HepG2 (cell line): ENCODE results near the gene PHTF2. TPM values are rescaled to one million over a fixed set of nuclear protein-coding genes. Genes with fewer than 3 reads are reported as not detected.

Source experiments
- ATAC-seq: fragments of 200-7000 bp; cut with Tn5 transposase; 3 replicates; pipeline ENCODE4 v1.9.1; 2020; ENCODE audit warnings: mild to moderate bottlenecking, moderate library complexity
- BruUV-seq: library from RNA; stranded (reverse); fragments of 400-500 nt; replicated peaks from 2 replicates; lab custom pipeline; 2021; lab: Mats Ljungman, UMichigan
- CTCF ChIA-PET: fragments of 300-600 bp; formaldehyde crosslinking; extraction: SDS; loops from one replicate; lab custom pipeline; 2021; ENCODE audit warnings: low total read pairs, inconsistent platforms, low intra/inter-chr PET ratio; lab: Yijun Ruan, JAX
- POLR2A ChIA-PET: fragments of 350-600 bp; sonication (Branson Sonifier 250); formaldehyde crosslinking; loops from one replicate; lab custom pipeline; 2020; ENCODE audit warnings: antibody characterized with exemption, inconsistent platforms; lab: Yijun Ruan, JAX
- DNase-seq: peaks from one replicate; pipeline ENCODE4 v3.0.0-alpha.2; 2015; ENCODE audit warnings: low spot score
- FAIRE-seq: peaks from 3 replicates; lab custom pipeline; 2011; peaks lifted over from hg19 to GRCh38; lab: Jason Lieb, UNC
- H2AFZ ChIP-seq: one replicate; pipeline ENCODE4 v1.6.1; 2011; ENCODE audit warnings: low read length, inconsistent platforms
- H3K27ac ChIP-seq: fragments of 300-600 bp; 3 replicates; pipeline ENCODE4 v1.8.0; 2011; ENCODE audit warnings: mixed run types, mild to moderate bottlenecking, mixed read lengths, low read length, inconsistent platforms; ENCODE audit not compliant: insufficient read depth; ENCODE audit errors: extremely low read length
- H3K27me3 ChIP-seq, 2 experiments: fragments of 200-600 bp in 1 of 2; 2 replicates in 1 of 2; 3 replicates in 1 of 2; pipeline versions ENCODE4 v1.6.0 to v1.8.0; 2011; ENCODE audit warnings: low read length in 2 of 2, mild to moderate bottlenecking in 2 of 2, moderate library complexity in 2 of 2, inconsistent platforms in 1 of 2; ENCODE audit not compliant: insufficient read depth in 2 of 2, control insufficient read depth in 1 of 2
- H3K36me3 ChIP-seq, 2 experiments: fragments of 200-600 bp in 1 of 2; replicated peaks in 1 of 2; 2 replicates in 1 of 2; 3 replicates in 1 of 2; pipeline versions ENCODE4 v1.5.1 to v1.8.0; 2011; ENCODE audit warnings: low read length in 2 of 2, inconsistent platforms in 1 of 2; ENCODE audit not compliant: insufficient read depth in 2 of 2, control insufficient read depth in 1 of 2
- H3K4me1 ChIP-seq: 2 replicates; pipeline ENCODE4 v1.5.1; 2012; ENCODE audit warnings: low read length, inconsistent platforms; ENCODE audit not compliant: insufficient read depth
- H3K4me2 ChIP-seq: 2 replicates; pipeline ENCODE4 v1.6.0; 2011; ENCODE audit warnings: low read depth, low read length, inconsistent platforms
- H3K4me3 ChIP-seq, 3 experiments: fragments of 200-600 bp in 1 of 3; sonication (generic), shearing (Covaris generic) in 1 of 3; replicated peaks in 1 of 3; 2 replicates each; pipeline ENCODE4 v1.5.1; 2011 to 2016; ENCODE audit warnings: low read length in 3 of 3, inconsistent platforms in 2 of 3, low read depth in 2 of 3, mild to moderate bottlenecking in 2 of 3, control low read depth in 1 of 3, mixed read lengths in 1 of 3; ENCODE audit not compliant: insufficient read depth in 1 of 3
- H3K79me2 ChIP-seq: one replicate; pipeline ENCODE4 v1.6.1; 2011; ENCODE audit warnings: low read length, inconsistent platforms; ENCODE audit not compliant: insufficient read depth
- H3K9ac ChIP-seq: 2 replicates; pipeline ENCODE4 v1.6.0; 2011; ENCODE audit warnings: mild to moderate bottlenecking, low read depth, low read length, inconsistent platforms; ENCODE audit not compliant: insufficient read depth
- H3K9me3 ChIP-seq: 2 replicates; pipeline ENCODE4 v1.5.1; 2012; ENCODE audit warnings: mild to moderate bottlenecking, low read length
- H4K20me1 ChIP-seq: 2 replicates; pipeline ENCODE4 v1.6.0; 2011; ENCODE audit warnings: inconsistent platforms, mild to moderate bottlenecking, low read length, moderate library complexity; ENCODE audit not compliant: insufficient read depth
- GZF1 ChIP-seq: sonication (generic); formaldehyde crosslinking; IDR thresholded peaks from 2 replicates; pipeline ENCODE4 v1.5.1; 2020; ENCODE audit warnings: mild to moderate bottlenecking, missing genetic modification reagents
- KLF16 ChIP-seq, 2 experiments: sonication (generic) in 1 of 2; formaldehyde crosslinking in 1 of 2; IDR thresholded peaks; 2 replicates each; pipeline versions ENCODE4 v1.6.1 to v1.8.0; 2016 to 2023; ENCODE audit warnings: missing genetic modification reagents in 2 of 2, missing compliant biosample characterization in 1 of 2
- NFYC ChIP-seq: IDR thresholded peaks from 2 replicates; pipeline ENCODE4 v1.6.1; 2016; ENCODE audit warnings: missing genetic modification reagents, missing compliant biosample characterization
- TRIM24 ChIP-seq: sonication (generic); formaldehyde crosslinking; IDR thresholded peaks from 2 replicates; pipeline ENCODE4 v1.8.0; 2022; ENCODE audit warnings: mild to moderate bottlenecking, missing genetic modification reagents
- ZNF563 ChIP-seq: sonication (generic); formaldehyde crosslinking; IDR thresholded peaks from 2 replicates; pipeline ENCODE4 v1.8.0; 2022; ENCODE audit warnings: mild to moderate bottlenecking, moderate library complexity, missing genetic modification reagents
- WGBS: methylation state at CpG from one replicate; pipeline ENCODE4 v1.1.6; 2017; ENCODE audit warnings: low lambda C conversion rate; 5-methylcytosine and 5-hydroxymethylcytosine counted together
- in situ Hi-C: cut with HindIII; loops from 2 replicates; pipeline ENCODE4 v1.10.0; 2017; ENCODE audit warnings: low pct_unique_long_range_greater_than_20kb; ENCODE audit not compliant: extremely low pct_ligation_motif_present
- intact Hi-C: fragments of 100-400 bp; cut with micrococcal nuclease; formaldehyde crosslinking; loops from one replicate; pipeline ENCODE4 v1.10.0; 2022; ENCODE audit not compliant: unreplicated experiment
- polyA plus RNA-seq, 8 experiments: library from polyadenylated mRNA; depleted of rRNA in 3 of 8; stranded (reverse) in 7 of 8; unstranded in 1 of 8; fragments of >200 nt; fragmentation: Illumina TruSeq in 4 of 8; extraction: Trizol in 4 of 8; gene quantifications; 2 replicates each; pipeline versions ENCODE4 v1.2.1 to v1.2.3, GENCODE V29; 2011 to 2016; ENCODE audit warnings: low read depth in 4 of 8, missing spikeins in 1 of 8, mixed read lengths in 1 of 8; ENCODE audit not compliant: insufficient read depth in 1 of 8
- total RNA-seq, 5 experiments: library from RNA; depleted of rRNA; stranded (reverse); fragments of >200 nt; fragmentation: Illumina TruSeq; extraction: Trizol; gene quantifications; 2 replicates each; pipeline ENCODE4 v1.2.3, GENCODE V29; 2016; ENCODE audit warnings: low read depth in 1 of 5
- TF ChIP-seq, protein P1 (sequence below): sonication (generic); formaldehyde crosslinking; IDR thresholded peaks from 2 replicates; pipeline ENCODE4 v1.8.0; 2022; ENCODE audit warnings: missing genetic modification reagents, mild to moderate bottlenecking, inconsistent platforms, borderline replicate concordance
- TF ChIP-seq, protein P2 (sequence below), 2 experiments: sonication (generic) in 1 of 2; formaldehyde crosslinking in 1 of 2; IDR thresholded peaks; 2 replicates each; pipeline versions ENCODE4 v1.4.0 to v1.6.1; 2016 to 2020; ENCODE audit warnings: borderline replicate concordance in 1 of 2, low read depth in 1 of 2, mild to moderate bottlenecking in 1 of 2, missing genetic modification reagents in 1 of 2

PHTF2 gene
- total and polyA plus RNA-seq, 2 of the 13 experiments (the other 11 are each of a cell fraction or from before 2014, with no cell fraction given), result 7.4 to 10.2 TPM

DNA sequence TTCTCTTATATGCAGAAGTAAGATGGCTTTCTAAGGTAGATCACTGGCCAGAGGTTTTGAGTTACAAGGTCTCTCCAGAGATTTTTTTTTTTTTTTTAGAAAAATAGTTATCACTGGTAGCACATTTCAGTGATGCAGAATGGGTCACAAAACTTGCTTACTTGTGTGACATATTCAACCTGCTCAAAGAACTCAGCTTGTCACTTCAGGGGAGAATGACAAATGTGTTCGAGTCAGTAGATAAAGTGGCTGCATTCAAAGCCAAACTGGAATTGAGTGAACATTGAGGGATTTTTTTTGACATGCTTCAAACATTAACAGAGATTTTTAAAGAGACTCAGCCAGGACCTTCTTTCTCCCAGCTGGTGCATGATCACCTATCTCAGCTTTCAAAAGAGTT is 33.4 kb downstream of the PHTF2 start:
- intact Hi-C loops, result no loop called here

More for the DNA sequence above, 33.4 kb downstream of the PHTF2 start:
- ATAC-seq (no peak), FAIRE-seq (no peak), DNase-seq (no peak)
- Histone ChIP-seq H3K4me1 (peaks cover 11% of the 10 kb centered on the region), H3K4me3 (no peak overlapping the region), H2AFZ (no peak overlapping the region), H3K27me3 (no peaks in the 10 kb centered on the region), H4K20me1 (no peaks in the 10 kb centered on the region), H3K79me2 (no peaks in the 10 kb centered on the region), H3K9me3 (no peaks in the 10 kb centered on the region), H3K9ac (no peak overlapping the region), H3K4me2 (no peak overlapping the region), H3K27ac (no peak overlapping the region), H3K36me3 (no peaks in the 10 kb centered on the region)
- ChIA-PET CTCF (no interaction called here), POLR2A (no interaction called here)
- BruUV-seq, result no TSS peak
- no peak for TF ChIP-seq ZNF563 (CRISPR knock-in tag)
- TF ChIP-seq, protein P1, sequence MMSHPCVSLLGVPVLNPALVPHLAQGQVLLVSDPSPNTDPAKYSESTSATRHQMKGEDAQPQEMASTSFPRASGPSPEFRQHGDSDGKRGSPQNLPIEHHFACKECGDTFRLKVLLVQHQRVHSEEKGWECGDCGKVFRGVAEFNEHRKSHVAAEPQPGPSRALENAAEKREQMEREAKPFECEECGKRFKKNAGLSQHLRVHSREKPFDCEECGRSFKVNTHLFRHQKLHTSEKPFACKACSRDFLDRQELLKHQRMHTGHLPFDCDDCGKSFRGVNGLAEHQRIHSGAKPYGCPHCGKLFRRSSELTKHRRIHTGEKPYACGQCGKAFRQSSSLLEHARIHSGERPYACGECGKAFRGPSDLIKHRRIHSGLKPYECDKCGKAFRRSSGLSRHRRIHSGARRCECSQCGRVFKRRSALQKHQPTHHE, result no peak
- TF ChIP-seq KLF16 (CRISPR knock-in tag; IDR thresholded peaks at IDR 0.05), result no peak
- no peak for TF ChIP-seq TRIM24 (CRISPR knock-in tag)
- TF ChIP-seq, protein P2, sequence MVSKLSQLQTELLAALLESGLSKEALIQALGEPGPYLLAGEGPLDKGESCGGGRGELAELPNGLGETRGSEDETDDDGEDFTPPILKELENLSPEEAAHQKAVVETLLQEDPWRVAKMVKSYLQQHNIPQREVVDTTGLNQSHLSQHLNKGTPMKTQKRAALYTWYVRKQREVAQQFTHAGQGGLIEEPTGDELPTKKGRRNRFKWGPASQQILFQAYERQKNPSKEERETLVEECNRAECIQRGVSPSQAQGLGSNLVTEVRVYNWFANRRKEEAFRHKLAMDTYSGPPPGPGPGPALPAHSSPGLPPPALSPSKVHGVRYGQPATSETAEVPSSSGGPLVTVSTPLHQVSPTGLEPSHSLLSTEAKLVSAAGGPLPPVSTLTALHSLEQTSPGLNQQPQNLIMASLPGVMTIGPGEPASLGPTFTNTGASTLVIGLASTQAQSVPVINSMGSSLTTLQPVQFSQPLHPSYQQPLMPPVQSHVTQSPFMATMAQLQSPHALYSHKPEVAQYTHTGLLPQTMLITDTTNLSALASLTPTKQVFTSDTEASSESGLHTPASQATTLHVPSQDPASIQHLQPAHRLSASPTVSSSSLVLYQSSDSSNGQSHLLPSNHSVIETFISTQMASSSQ (IDR thresholded peaks at IDR 0.05; ENCODE audit: low read depth), result no peak
- TF ChIP-seq, protein P2 (CRISPR knock-in tag; IDR thresholded peaks at IDR 0.05; ENCODE audit: borderline replicate concordance), result no peak
- no peak for TF ChIP-seq NFYC (CRISPR knock-in tag)
- TF ChIP-seq GZF1, result no peak
- WGBS, result 84% methylated on average over 1 of the region's 1 CpG
- in situ Hi-C loops, result no loop called here
